HG02798 (cell line): ENCODE data around the gene MYO7A.

Source experiments
- ATAC-seq: cut with Tn5 transposase; IDR thresholded peaks from one replicate; pipeline ENCODE4 v1.9.1; 2021; ENCODE audit warnings: mild to moderate bottlenecking; ENCODE audit not compliant: unreplicated experiment, poor library complexity

Gene MYO7A

DNA sequence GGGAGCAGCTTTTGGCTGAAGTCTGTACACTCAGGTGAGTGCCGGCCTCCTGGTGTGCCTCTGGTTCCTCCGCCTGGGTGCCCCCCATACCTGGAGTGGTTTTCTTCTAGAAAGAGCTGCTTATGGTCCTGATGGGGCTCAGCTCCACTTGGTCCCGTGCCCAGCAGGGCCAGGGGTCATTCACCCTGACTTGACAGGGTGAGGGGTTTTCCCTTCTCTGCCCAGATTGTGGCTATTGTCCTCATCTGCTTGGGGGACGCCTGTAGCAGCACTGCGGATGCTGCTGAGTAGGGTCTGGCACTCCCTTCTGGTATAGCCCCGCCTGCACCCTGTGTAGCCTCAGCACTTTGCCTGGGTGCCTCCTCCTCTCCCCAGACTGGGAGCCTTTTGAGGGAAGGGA lies 17.2 kb upstream of the MYO7A start:
- no peak for ATAC-seq

DNA sequence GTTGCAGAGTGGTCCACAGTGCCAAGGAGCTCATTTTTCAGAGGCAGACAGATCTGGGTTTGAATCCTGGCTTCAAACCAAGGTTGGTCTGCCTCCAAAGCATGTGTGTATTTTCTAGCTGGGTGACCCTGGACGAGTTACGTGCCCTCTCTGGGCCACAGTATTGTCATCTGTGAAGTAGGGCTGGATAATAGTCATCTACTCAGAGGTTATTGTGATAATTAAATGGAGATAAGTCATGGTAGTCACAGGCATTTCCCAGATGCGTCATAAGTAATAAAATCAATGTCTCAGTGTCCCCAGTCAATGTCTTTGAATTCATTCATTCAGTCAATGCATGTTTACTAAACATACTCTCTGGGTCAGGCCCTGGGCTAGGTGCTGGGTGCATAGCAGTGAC lies 16.8 kb upstream of the MYO7A start:
- no peak for ATAC-seq

GRCh38 chr11:77111946-77112345 lies 16.1 kb upstream of the MYO7A start:
- no peak for ATAC-seq

DNA sequence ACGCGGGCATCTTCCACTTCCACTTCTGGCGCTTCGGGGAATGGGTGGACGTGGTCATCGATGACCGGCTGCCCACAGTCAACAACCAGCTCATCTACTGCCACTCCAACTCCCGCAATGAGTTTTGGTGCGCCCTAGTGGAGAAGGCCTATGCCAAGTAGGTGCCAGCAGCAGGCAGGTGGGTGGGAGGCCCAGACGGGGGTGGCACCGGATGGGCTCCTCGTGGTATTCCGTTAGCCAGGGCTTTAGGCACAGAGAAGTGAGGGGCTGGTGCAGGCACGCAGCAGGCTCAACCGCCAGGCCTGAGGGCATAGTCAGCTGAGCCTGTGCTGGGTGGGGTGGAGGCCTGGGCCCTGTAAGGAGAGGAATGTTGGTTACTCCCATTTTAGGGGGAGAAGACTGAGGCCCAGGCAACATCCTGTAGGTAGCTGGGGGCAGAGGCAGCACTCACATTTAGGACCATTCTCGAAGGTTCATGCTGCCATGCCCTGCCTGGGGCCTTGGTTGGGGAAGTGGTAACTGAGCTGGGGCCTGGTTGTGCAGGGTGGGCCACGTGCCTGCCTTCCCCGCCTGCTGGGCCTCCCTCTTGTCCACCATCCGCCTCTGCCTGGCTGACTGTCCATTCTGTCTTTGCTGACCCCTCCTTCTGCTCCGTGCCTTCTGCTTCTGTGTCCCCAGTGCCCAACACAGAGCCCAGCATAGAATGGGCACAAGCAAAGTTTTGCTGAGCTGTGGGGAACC lies 15.2 kb upstream of the MYO7A start:
- ATAC-seq = no peak

- no peak for ATAC-seq
Measured at GRCh38 chr11:77113382-77114088, 14.5 kb upstream of the MYO7A start.

GRCh38 chr11:77114089-77114463 lies 14.0 kb upstream of the MYO7A start:
- ATAC-seq = no peak

- no peak for ATAC-seq
Measured at GRCh38 chr11:77115181-77115611, 12.8 kb upstream of the MYO7A start.

GRCh38 chr11:77115956-77116355 lies 12.1 kb upstream of the MYO7A start:
- ATAC-seq = no peak

DNA sequence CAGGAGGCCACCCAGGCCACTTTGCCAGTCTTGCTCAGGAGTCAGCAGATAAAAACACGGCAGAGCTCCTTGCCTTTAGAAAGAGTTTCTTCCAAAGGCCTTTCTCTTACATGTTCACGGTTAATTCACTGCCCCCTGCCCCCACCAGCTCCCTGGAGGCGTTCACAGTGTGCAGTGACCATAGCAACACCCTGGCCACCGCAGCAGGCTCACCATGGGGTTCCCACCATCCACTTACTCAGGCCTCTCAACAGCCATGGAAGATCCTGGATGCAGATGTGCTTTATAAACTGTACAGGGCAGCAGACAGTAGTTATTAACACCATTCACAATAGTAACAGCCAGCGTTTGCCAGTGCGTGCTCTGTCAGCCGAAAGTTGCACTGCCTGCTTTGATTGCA lies 10.6 kb upstream of the MYO7A start:
- ATAC-seq = no peak

DNA sequence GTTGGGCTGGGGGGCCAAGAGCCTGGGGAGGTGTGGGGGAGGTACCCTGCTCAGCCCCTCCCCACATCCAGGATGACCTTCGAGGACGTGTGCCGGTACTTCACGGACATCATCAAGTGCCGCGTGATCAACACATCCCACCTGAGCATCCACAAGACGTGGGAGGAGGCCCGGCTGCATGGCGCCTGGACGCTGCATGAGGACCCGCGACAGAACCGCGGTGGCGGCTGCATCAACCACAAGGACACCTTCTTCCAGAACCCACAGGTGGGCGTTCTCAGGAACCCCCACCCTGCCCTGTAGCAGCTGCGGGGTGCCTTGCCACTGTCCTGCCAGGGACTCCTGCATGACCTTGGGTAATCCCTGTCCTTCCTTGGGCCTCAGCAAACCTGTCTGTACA lies 10.0 kb upstream of the MYO7A start:
- ATAC-seq = no peak

DNA sequence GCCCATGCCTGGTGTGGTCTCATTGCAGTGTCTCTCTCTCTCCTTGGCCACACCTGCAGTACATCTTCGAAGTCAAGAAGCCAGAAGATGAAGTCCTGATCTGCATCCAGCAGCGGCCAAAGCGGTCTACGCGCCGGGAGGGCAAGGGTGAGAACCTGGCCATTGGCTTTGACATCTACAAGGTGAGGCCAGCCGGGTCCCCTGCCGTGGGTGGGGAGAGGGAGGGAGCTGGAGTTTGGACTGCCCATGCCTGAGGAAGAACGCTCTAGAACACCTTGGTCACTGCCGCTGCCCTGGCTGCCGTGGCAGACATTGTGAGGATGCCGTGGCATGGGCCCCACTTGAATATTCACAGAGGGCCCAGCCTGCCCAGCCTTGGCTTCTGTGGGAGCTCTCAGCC lies 9.1 kb upstream of the MYO7A start:
- no peak for ATAC-seq

DNA sequence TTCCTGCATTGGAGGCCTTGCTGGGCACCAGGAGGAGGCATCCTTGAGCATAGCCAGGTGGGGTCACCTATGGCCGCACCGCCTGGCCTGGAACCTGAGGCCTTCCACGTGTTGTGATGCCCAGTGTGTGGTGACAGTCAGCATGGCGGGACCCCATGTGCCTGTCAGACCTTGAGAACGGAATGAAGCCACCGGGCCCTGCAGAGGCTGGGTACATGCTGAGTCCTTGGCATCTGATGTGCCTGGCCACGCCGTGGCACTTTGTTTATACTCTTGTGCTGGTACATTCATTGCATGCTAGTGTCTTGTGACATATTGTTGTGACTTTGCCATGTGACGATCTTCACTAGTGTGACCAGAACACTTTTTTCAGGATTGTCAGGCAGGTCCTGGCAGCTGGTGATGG lies 8.5 kb upstream of the MYO7A start:
- no peak for ATAC-seq

DNA sequence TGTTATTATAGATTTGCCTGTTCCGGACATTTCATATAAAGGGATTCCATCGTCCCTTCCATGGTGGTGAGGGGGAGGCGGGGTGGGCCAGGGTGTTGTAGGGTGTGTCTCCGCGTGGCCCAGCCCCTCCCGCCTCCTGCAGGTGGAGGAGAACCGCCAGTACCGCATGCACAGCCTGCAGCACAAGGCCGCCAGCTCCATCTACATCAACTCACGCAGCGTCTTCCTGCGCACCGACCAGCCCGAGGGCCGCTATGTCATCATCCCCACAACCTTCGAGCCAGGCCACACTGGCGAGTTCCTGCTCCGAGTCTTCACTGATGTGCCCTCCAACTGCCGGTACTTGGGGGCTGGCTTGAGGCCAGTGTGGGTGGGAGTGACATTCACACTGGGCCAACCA lies 7.5 kb upstream of the MYO7A start:
- ATAC-seq = no peak

DNA sequence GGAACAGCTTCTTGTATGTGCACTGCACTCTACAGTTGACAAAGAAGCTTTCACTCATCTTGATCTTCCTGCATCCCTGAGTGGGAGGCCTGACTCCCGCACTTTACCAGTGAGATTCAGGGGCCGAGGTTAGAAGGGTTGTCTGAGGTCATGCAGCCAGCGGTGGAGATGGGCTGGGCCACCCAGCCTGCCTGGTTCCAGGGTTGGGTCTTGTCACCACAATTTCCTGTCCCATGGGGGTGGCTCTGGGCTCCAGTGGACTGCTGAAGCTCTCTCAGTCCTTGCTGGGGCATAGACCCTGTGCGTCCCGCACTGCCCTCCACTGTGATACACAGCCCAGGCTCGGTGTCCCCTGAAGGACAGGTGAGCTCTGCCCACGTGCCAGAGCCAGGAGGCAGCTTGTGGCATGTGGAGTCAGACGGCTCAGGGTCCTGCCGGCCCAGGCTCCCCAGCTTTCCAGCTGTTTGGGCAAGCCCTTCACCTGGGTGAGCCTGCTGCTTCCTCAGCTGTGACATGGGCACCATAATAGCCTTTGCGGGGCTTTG lies 6.9 kb upstream of the MYO7A start:
- ATAC-seq = no peak

DNA sequence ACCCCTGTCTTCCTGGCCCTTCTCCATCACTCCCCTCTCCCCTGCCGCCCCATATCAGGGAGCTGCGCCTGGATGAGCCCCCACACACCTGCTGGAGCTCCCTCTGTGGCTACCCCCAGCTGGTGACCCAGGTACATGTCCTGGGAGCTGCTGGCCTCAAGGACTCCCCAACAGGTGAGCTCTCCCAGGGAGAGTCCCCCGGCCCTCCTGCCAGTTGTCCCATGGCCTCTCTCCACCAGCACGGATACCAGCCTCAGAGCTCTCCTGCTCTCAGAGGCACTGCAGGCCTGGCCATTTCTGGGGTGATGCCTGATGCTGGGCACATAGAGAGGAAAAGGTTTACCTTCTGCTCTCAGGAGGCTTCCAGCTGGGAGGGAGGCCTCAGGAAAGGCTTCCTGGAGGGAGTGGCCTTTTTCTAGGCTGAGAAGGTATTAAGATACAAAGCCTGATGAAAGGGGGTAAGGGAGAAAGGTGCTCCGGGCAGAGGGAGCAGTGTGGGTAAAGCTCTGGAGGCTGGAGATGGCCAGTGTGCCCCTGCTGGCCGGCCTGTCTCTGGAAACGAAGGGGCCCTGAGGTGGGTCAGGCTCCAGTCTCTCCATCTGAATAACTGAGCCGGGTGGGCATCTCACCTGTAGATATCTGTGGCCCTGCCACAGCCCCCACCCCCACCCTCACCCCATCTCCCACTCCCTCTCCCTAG lies 6.0 kb upstream of the MYO7A start:
- ATAC-seq = no peak

- ATAC-seq = no peak
Measured at GRCh38 chr11:77122576-77123212, 5.4 kb upstream of the MYO7A start.

GRCh38 chr11:77123591-77123990 lies 4.5 kb upstream of the MYO7A start:
- no peak for ATAC-seq

DNA sequence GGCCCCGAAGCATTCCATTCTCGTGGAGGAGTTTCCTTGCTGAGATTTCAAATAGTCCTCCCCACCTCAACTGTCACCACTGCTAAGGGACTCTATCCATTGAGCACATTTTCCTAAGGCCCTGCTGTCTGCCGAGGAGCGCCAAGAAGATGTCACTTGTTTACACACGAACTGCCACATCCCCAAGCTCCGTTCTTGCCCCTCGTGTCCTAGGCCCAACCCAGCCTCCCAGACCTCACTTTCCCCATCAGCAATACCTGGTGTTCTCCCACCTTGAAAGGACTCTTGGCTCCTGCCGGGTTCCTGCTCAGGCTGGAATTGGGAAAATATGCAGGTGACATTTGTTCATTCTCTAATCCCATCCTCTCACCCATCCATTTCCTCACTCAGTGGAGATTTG lies 4.0 kb upstream of the MYO7A start:
- ATAC-seq = no peak

DNA sequence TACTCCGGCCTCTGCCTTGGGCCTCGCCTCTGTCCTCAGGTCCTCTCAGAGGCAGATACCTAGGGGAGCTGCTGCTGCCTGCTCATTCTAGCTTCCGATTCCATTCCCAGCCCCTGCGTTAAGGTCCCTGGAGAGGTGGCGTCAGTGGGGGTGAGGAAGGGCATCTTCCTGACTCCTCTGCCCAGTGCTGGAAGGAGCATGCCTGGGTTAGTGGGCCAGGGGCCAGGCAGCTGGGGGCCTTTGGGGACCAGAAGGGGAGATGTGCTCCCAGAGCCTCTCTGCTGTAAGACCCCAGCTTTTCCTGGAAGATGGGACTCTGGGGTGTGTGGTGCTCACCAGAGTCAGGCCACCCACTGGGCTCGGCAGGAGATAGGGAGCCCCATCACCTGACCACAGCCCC lies 3.6 kb upstream of the MYO7A start:
- ATAC-seq = no peak

DNA sequence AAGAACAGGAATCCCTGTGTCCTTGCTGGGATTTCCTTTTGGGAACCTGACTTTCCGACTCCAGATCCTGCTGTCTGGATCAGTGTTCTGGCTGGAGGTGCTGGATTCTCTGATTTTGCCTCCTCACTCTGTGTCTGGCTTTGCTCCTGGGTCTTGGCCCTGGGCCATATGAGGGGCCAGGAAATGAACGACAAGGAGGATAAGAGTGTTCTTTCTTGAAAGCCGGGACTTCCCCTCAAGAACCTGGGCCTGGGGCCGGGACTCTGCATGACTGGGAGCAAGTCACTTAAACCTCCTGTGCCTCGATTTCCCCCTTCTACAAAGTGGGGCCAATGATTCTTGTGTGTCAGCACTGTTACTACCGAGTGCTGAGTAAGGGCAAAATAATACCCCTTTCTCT lies 2.9 kb upstream of the MYO7A start:
- no peak for ATAC-seq

GRCh38 chr11:77125695-77126094 lies 2.4 kb upstream of the MYO7A start:
- no peak for ATAC-seq
